Smooth muscle cell (in vitro differentiated cells): Measurements from ENCODE around the gene SLC12A4. TPM values are rescaled to one million over a fixed set of nuclear protein-coding genes. Genes with fewer than 3 reads are reported as not detected.

Experiments used
- DNase-seq: peaks from one replicate; lab custom pipeline; 2025; ENCODE audit not compliant: unreplicated experiment; lab: John Stamatoyannopoulos, UW
- H2AFZ ChIP-seq: fragments of 200-600 bp; sonication (generic); 2 replicates; pipeline ENCODE4 v1.6.0; 2016; ENCODE audit warnings: antibody characterized with exemption, low read depth, mild to moderate bottlenecking
- H3F3A ChIP-seq: fragments of 200-600 bp; sonication (generic); 2 replicates; pipeline ENCODE4 v1.6.0; 2017; ENCODE audit warnings: antibody characterized with exemption, low read depth
- H3K27ac ChIP-seq: fragments of 200-600 bp; sonication (generic); 2 replicates; pipeline ENCODE4 v1.5.1; 2016; ENCODE audit warnings: low read depth, mild to moderate bottlenecking
- H3K27me3 ChIP-seq: fragments of 200-600 bp; sonication (generic); 2 replicates; pipeline ENCODE4 v1.6.1; 2016; ENCODE audit warnings: low read depth, mild to moderate bottlenecking
- H3K36me3 ChIP-seq: fragments of 200-600 bp; sonication (generic); 2 replicates; pipeline ENCODE4 v1.5.1; 2016; ENCODE audit warnings: low read depth
- H3K4me1 ChIP-seq: fragments of 200-600 bp; sonication (generic); 2 replicates; pipeline ENCODE4 v1.5.1; 2016; ENCODE audit warnings: low read depth
- H3K4me2 ChIP-seq: fragments of 200-600 bp; sonication (generic); 2 replicates; pipeline ENCODE4 v1.6.0; 2016; ENCODE audit warnings: mild to moderate bottlenecking
- H3K4me3 ChIP-seq: fragments of 200-600 bp; sonication (generic); 2 replicates; pipeline ENCODE4 v1.5.1; 2016; ENCODE audit warnings: mild to moderate bottlenecking
- H3K79me2 ChIP-seq: fragments of 200-600 bp; sonication (generic); 2 replicates; pipeline ENCODE4 v1.6.0; 2016; ENCODE audit warnings: low read depth, mild to moderate bottlenecking
- H3K9ac ChIP-seq: fragments of 200-600 bp; sonication (generic); 2 replicates; pipeline ENCODE4 v1.6.0; 2016; ENCODE audit warnings: low read depth
- H3K9me3 ChIP-seq: fragments of 200-600 bp; sonication (generic); replicated peaks from 2 replicates; pipeline ENCODE4 v1.5.1; 2016; ENCODE audit warnings: low read depth
- H4K20me1 ChIP-seq: fragments of 200-600 bp; sonication (generic); 2 replicates; pipeline ENCODE4 v1.6.0; 2016; ENCODE audit warnings: low read depth
- WGBS: methylation state at CpG from one replicate; pipeline ENCODE4 v1.1.7; 2016; ENCODE audit warnings: low lambda C conversion rate; 5-methylcytosine and 5-hydroxymethylcytosine counted together
- polyA plus RNA-seq: library from polyadenylated mRNA; unstranded; fragments of >200 nt; fragmentation: Nextera tagmentation; extraction: Ambion mirVana; gene quantifications from 2 replicates; pipeline ENCODE4 v1.2.1, GENCODE V29; 2016
- total RNA-seq: library from RNA; depleted of rRNA; stranded (reverse); fragments of >200 nt; gene quantifications from 2 replicates; pipeline ENCODE4 v1.2.3, GENCODE V29; 2014
- TF ChIP-seq, protein P1 (sequence below): fragments of 200-600 bp; sonication (generic); IDR thresholded peaks from 2 replicates; pipeline ENCODE4 v1.5.1; 2017; ENCODE audit warnings: borderline replicate concordance, mild to moderate bottlenecking, antibody characterized with exemption; ENCODE audit not compliant: insufficient read depth, poor library complexity, severe bottlenecking

Gene SLC12A4
- total and polyA plus RNA-seq, 2 experiments from 2014 or later: 47.7 to 92.4 TPM

DNA sequence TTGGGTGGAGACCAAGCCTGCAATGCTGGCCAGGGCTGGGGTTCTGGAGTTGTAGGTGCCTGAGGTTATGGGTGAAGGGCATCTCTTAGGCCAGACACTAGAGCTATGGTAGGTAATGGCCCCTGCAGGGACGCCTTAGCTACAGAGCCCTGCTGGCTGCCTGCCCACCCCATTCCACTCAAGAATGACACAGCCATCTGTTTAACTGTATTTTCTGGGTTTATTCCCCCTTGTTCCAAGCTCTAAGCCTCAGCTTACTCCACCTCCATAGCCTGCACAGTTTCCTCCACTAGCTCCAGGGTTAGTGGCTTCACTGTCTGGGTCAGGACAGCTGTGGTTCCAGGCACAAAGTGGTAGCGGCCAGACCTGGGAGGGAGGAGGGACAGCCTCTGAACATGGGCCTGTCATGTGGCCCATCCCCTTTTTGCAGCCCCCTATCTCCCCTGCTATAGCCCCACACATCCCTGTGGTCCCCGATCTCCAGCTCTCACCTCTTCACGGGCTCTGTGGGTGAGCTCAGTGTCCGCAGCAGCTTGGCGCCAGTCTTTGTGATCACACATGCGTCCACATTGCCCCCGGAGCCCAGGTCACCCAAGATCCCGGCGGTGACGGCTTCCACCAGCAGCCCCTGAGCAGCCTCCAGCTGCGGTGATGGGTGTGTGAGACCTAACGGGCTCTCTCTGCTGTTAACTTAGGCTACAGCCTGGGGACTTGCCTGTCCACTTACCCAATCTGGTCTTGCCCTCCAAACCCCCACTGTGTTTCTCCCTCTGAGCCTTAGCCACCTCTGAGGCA, 33.9 kb downstream of the SLC12A4 start:
- no peak overlapping the region for H3K27ac ChIP-seq
- no peaks in the 10 kb centered on the region for H3K27me3 ChIP-seq
- no peaks in the 10 kb centered on the region for H3F3A ChIP-seq
- DNase-seq: no peak
- TF ChIP-seq, protein P1, sequence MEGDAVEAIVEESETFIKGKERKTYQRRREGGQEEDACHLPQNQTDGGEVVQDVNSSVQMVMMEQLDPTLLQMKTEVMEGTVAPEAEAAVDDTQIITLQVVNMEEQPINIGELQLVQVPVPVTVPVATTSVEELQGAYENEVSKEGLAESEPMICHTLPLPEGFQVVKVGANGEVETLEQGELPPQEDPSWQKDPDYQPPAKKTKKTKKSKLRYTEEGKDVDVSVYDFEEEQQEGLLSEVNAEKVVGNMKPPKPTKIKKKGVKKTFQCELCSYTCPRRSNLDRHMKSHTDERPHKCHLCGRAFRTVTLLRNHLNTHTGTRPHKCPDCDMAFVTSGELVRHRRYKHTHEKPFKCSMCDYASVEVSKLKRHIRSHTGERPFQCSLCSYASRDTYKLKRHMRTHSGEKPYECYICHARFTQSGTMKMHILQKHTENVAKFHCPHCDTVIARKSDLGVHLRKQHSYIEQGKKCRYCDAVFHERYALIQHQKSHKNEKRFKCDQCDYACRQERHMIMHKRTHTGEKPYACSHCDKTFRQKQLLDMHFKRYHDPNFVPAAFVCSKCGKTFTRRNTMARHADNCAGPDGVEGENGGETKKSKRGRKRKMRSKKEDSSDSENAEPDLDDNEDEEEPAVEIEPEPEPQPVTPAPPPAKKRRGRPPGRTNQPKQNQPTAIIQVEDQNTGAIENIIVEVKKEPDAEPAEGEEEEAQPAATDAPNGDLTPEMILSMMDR: no peak
- H3K79me2 ChIP-seq: no peaks in the 10 kb centered on the region
- no peaks in the 10 kb centered on the region for H3K36me3 ChIP-seq
- H4K20me1 ChIP-seq: peaks cover 15% of the 10 kb centered on the region
- H3K4me1 ChIP-seq: peaks cover 12% of the 10 kb centered on the region
- no peak overlapping the region for H2AFZ ChIP-seq
- 56% methylated on average over 13 of the region's 13 CpGs for WGBS
- H3K9me3 ChIP-seq: no peaks in the 10 kb centered on the region
- peak overlapping the region; percentile 86 for H3K4me2 ChIP-seq
- no peak overlapping the region for H3K9ac ChIP-seq
- peak overlapping the region; percentile 87 for H3K4me3 ChIP-seq

DNA sequence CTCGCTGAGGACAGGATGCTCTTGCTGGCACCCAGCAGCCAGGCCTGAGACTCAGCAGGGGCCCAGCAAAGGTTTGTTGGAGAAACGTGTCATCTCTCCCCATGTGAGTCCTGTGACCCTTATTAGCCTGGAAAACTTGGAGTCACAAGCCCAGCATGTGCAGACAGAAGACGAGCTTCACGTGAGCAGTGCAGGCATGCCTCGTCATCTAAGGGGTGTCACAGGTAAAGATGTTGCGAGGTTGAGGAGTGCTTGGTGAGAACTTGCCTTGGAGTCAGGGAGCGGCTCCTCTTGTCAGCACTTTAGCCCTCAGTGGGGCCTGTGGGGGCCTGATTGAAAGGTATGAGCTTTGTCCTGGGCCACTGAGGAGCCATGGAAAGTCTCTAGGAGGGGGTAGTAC, 34.6 kb downstream of the SLC12A4 start:
- Histone ChIP-seq H3K27ac (no peak overlapping the region), H3F3A (no peaks in the 10 kb centered on the region), H2AFZ (no peak overlapping the region), H3K79me2 (no peaks in the 10 kb centered on the region), H3K9me3 (no peaks in the 10 kb centered on the region), H3K36me3 (no peaks in the 10 kb centered on the region), H3K4me3 (no peak overlapping the region), H3K27me3 (no peaks in the 10 kb centered on the region), H3K4me2 (no peak overlapping the region), H3K4me1 (peaks cover 12% of the 10 kb centered on the region), H3K9ac (no peak overlapping the region), H4K20me1 (peaks cover 11% of the 10 kb centered on the region)
- TF ChIP-seq, protein P1: no peak
- no peak for DNase-seq
- 89% methylated on average over 7 of the region's 7 CpGs for WGBS

DNA sequence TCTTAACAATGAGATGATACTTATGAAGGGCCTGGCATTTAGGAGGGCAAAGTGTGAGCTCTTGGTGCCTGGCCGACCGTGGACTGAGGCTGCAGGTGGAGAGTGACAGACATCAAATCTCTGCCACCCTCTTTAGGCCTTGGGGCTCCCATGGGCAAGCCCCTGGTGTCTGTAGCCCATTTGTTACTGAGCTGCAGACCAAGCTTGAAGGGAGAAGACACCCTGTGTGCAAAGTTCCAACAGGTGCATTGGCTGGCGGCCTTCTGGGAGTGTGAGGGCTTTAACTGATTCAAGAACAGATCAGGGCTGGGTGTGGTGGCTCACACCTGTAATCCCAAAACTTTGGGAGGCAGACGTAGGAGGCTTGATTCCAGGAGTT, 36.0 kb downstream of the SLC12A4 start:
- Histone ChIP-seq H2AFZ (no peak overlapping the region), H3K4me3 (no peak overlapping the region), H3F3A (no peaks in the 10 kb centered on the region), H3K4me1 (peaks cover 12% of the 10 kb centered on the region), H3K4me2 (no peak overlapping the region), H3K27me3 (no peaks in the 10 kb centered on the region), H3K36me3 (no peaks in the 10 kb centered on the region), H3K9me3 (no peaks in the 10 kb centered on the region), H4K20me1 (peaks cover 23% of the 10 kb centered on the region), H3K9ac (no peak overlapping the region), H3K79me2 (no peaks in the 10 kb centered on the region), H3K27ac (no peak overlapping the region)
- WGBS: 91% methylated on average over 4 of the region's 4 CpGs
- TF ChIP-seq, protein P1: no peak
- no peak for DNase-seq
